CD4-positive, alpha-beta T cell (primary cell): ENCODE results near the gene MAPKAP1. TPM values are rescaled to one million over a fixed set of nuclear protein-coding genes. Genes with fewer than 3 reads are reported as not detected.

Experiments used
- ATAC-seq: fragments of 200-7000 bp; cut with Tn5 transposase; one replicate; pipeline ENCODE4 v1.10.0; 2022; ENCODE audit warnings: mild to moderate bottlenecking; ENCODE audit not compliant: poor library complexity
- CTCF ChIA-PET: fragments of 350-600 bp; sonication (Branson Sonifier 250); formaldehyde crosslinking; loops from one replicate; lab custom pipeline; 2021; ENCODE audit warnings: antibody characterized with exemption, inconsistent platforms; lab: Charles Lee
- POLR2A ChIA-PET: fragments of 350-600 bp; sonication (Branson Sonifier 250); formaldehyde crosslinking; loops from one replicate; lab custom pipeline; 2021; ENCODE audit warnings: antibody characterized with exemption, inconsistent platforms; lab: Charles Lee
- DNase-seq, 14 experiments: peaks; one replicate each; pipeline ENCODE4 v3.0.0-alpha.2; 2013 to 2020; ENCODE audit warnings: mixed read lengths in 2 of 14
- H3K27ac ChIP-seq, 2 donors: one replicate each; pipeline versions ENCODE4 v1.5.1 to v1.7.0; 2013; ENCODE audit warnings: low read length in 2 of 2, low read depth in 1 of 2, mild to moderate bottlenecking in 1 of 2
- H3K27me3 ChIP-seq, 2 experiments: 1 replicate in 1 of 2; 2 replicates in 1 of 2; pipeline versions ENCODE4 v1.6.1 to v1.7.0; 2013; ENCODE audit warnings: low read length in 2 of 2, control low read depth in 1 of 2, mild to moderate bottlenecking in 1 of 2, moderate library complexity in 1 of 2; ENCODE audit not compliant: insufficient read depth in 2 of 2, control insufficient read depth in 1 of 2
- H3K36me3 ChIP-seq: one replicate; pipeline ENCODE4 v1.6.1; 2013; ENCODE audit warnings: low read length, control low read depth; ENCODE audit not compliant: insufficient read depth
- H3K4me1 ChIP-seq: one replicate; pipeline ENCODE4 v1.6.1; 2013; ENCODE audit warnings: low read length, control low read depth; ENCODE audit not compliant: insufficient read depth
- H3K4me3 ChIP-seq: one replicate; pipeline ENCODE4 v1.5.1; 2013; ENCODE audit warnings: mild to moderate bottlenecking, low read length, moderate library complexity
- H3K9me3 ChIP-seq, 2 experiments: 1 replicate in 1 of 2; 2 replicates in 1 of 2; pipeline versions ENCODE4 v1.6.1 to v1.7.0; 2013; ENCODE audit warnings: low read length in 2 of 2, mild to moderate bottlenecking in 2 of 2, control low read depth in 1 of 2, moderate library complexity in 1 of 2; ENCODE audit not compliant: control insufficient read depth in 1 of 2, insufficient read depth in 1 of 2
- H3K27ac Mint-ChIP-seq: one replicate; pipeline ENCODE4 v1.8.0; 2020; ENCODE audit warnings: mixed read lengths
- H3K27me3 Mint-ChIP-seq: one replicate; pipeline ENCODE4 v1.8.0; 2021; ENCODE audit warnings: mixed read lengths
- H3K36me3 Mint-ChIP-seq: one replicate; pipeline ENCODE4 v1.8.0; 2021; ENCODE audit warnings: low read depth, mixed read lengths
- H3K4me1 Mint-ChIP-seq: one replicate; pipeline ENCODE4 v1.8.0; 2021; ENCODE audit warnings: low read depth, mixed read lengths
- H3K4me3 Mint-ChIP-seq: one replicate; pipeline ENCODE4 v1.8.0; 2020; ENCODE audit warnings: mild to moderate bottlenecking, mixed read lengths
- H3K9me3 Mint-ChIP-seq: one replicate; pipeline ENCODE4 v1.8.0; 2020; ENCODE audit warnings: mixed read lengths
- CTCF ChIP-seq: fragments of 200-600 bp; IDR thresholded peaks from one replicate; pipeline ENCODE4 v1.8.0; 2022; ENCODE audit warnings: antibody characterized with exemption, mild to moderate bottlenecking
- intact Hi-C, 2 experiments: fragments of 100-400 bp; cut with DNase I in 1 of 2; cut with micrococcal nuclease in 1 of 2; formaldehyde crosslinking; loops; one replicate each; pipeline versions ENCODE4 v1.15.1 to v1.9.0; 2023 to 2025; cut with DNase I, micrococcal nuclease
- total RNA-seq, 174 experiments: library from RNA in 2 of 174; stranded (reverse) in 2 of 174; gene quantifications; one replicate each; pipeline ENCODE4 v1.2.3 and lab custom pipeline; 2021 to 2026

Gene MAPKAP1
- total RNA-seq, 2 experiments from 2014 or later: 40.3 to 44.9 TPM

- POLR2A ChIA-PET: no interaction called here
These were observed 284.2 kb downstream of the MAPKAP1 start for GRCh38 chr9:125422853-125423252.

GRCh38 chr9:125421591-125422181 lies 285.3 kb downstream of the MAPKAP1 start:
- H3K4me3 ChIP-seq: no peak overlapping the region
- DNase-seq (no peak), ATAC-seq (no peak)
- ChIA-PET CTCF (no interaction called here), POLR2A (interaction anchor here (0.6 kb wide), 1 partner anchor 14 kb away, joined by 3 read pairs; no protein-coding TSS in a partner anchor)
- H3K4me1 Mint-ChIP-seq: no peaks in the 10 kb centered on the region
- H3K36me3 ChIP-seq: no peaks in the 10 kb centered on the region
- TF ChIP-seq CTCF: no peak
- no peaks in the 10 kb centered on the region for H3K27me3 ChIP-seq
- no peak overlapping the region for H3K27ac ChIP-seq
- no peaks in the 10 kb centered on the region for H3K27me3 Mint-ChIP-seq
- H3K36me3 Mint-ChIP-seq: no peaks in the 10 kb centered on the region
- H3K27ac Mint-ChIP-seq: no peak overlapping the region
- H3K4me3 Mint-ChIP-seq: no peak overlapping the region
- intact Hi-C loops: no loop called here
- H3K9me3 Mint-ChIP-seq: no peaks in the 10 kb centered on the region
- no peaks in the 10 kb centered on the region for H3K4me1 ChIP-seq
- no peaks in the 10 kb centered on the region for H3K9me3 ChIP-seq

More at GRCh38 chr9:125422853-125423252, 284.2 kb downstream of the MAPKAP1 start:
- H3K4me1 ChIP-seq: no peaks in the 10 kb centered on the region
- Mint-ChIP-seq H3K27ac (no peak overlapping the region), H3K4me3 (no peak overlapping the region), H3K27me3 (no peaks in the 10 kb centered on the region), H3K9me3 (no peaks in the 10 kb centered on the region), H3K4me1 (no peaks in the 10 kb centered on the region), H3K36me3 (no peaks in the 10 kb centered on the region)
- DNase-seq (no peak), ATAC-seq (no peak)
- no peaks in the 10 kb centered on the region for H3K36me3 ChIP-seq
- no peak overlapping the region for H3K27ac ChIP-seq
- no peak overlapping the region for H3K4me3 ChIP-seq
- TF ChIP-seq CTCF: no peak
- no peaks in the 10 kb centered on the region for H3K27me3 ChIP-seq
- H3K9me3 ChIP-seq: no peaks in the 10 kb centered on the region
- CTCF ChIA-PET: no interaction called here
- intact Hi-C loops: no loop called here

- ChIA-PET POLR2A (no interaction called here), CTCF (no interaction called here)
- Mint-ChIP-seq H3K27ac (no peak overlapping the region), H3K27me3 (no peaks in the 10 kb centered on the region), H3K4me1 (no peaks in the 10 kb centered on the region), H3K36me3 (no peaks in the 10 kb centered on the region), H3K4me3 (no peak overlapping the region), H3K9me3 (no peaks in the 10 kb centered on the region)
- Histone ChIP-seq H3K36me3 (no peaks in the 10 kb centered on the region), H3K27ac (no peak overlapping the region), H3K27me3 (no peaks in the 10 kb centered on the region), H3K4me3 (no peak overlapping the region), H3K4me1 (no peaks in the 10 kb centered on the region), H3K9me3 (no peaks in the 10 kb centered on the region)
- no peak for TF ChIP-seq CTCF
- DNase-seq: no peak
- intact Hi-C loops: no loop called here
- ATAC-seq: no peak
These were observed 285.8 kb downstream of the MAPKAP1 start for GRCh38 chr9:125421166-125421565.
